ENCODE data around the gene IL12RB1.

Gene IL12RB1

GRCh38 chr19:18058208-18059009 lies 28.3 kb downstream of the IL12RB1 start:
- Histone ChIP-seq H3K27ac (ENCODE audit: low read depth, low read length) (peak overlapping the region; percentile 62), H3K9ac (ENCODE audit: low read length) (peak overlapping the region; percentile 48)

DNA sequence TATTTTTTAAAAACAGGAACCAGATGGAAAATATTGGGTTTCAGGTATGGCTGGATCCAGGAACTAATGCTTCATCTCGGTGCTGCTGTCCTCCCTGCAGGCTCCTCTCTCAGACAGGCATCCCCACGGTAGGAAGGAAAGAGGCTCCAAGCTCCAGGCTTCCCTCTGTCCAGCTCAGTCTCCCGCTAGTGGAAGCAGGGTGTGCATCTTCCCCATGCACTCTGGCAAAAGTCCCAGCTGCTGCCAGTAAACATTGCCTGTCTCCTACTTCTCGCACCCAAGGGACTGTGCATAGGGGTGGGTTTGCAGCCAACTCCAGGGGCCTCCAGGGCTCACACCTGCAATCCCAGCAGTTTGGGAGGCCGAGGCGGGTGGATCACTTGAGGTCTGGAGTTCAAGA lies 29.2 kb downstream of the IL12RB1 start:
- H3K27ac ChIP-seq (ENCODE audit: low read depth, low read length): no peak overlapping the region
- H3K79me2 ChIP-seq (ENCODE audit: insufficient read depth, low read length): no peaks in the 10 kb centered on the region
- no peak overlapping the region for H3K4me3 ChIP-seq (ENCODE audit: insufficient read depth, low read length, poor library complexity, severe bottlenecking)
- no peak overlapping the region for H3K9ac ChIP-seq (ENCODE audit: low read length)
- no peaks in the 10 kb centered on the region for H4K20me1 ChIP-seq (ENCODE audit: low read depth, low read length)
- H2AFZ ChIP-seq (ENCODE audit: low read depth, low read length, severe bottlenecking): no peak overlapping the region
- no peak overlapping the region for H3K4me2 ChIP-seq (ENCODE audit: low read depth, low read length, poor library complexity, severe bottlenecking)
- H3K9me3 ChIP-seq (ENCODE audit: insufficient read depth, low read length): no peaks in the 10 kb centered on the region
- H3F3A ChIP-seq (ENCODE audit: insufficient read depth): no peaks in the 10 kb centered on the region
- no peaks in the 10 kb centered on the region for H3K9me2 ChIP-seq (replicated peaks; ENCODE audit: insufficient read depth, low read length)
- H3K27me3 ChIP-seq (ENCODE audit: low read length): no peaks in the 10 kb centered on the region
- H3K36me3 ChIP-seq (ENCODE audit: low read length): no peaks in the 10 kb centered on the region
- TF ChIP-seq, protein P1, sequence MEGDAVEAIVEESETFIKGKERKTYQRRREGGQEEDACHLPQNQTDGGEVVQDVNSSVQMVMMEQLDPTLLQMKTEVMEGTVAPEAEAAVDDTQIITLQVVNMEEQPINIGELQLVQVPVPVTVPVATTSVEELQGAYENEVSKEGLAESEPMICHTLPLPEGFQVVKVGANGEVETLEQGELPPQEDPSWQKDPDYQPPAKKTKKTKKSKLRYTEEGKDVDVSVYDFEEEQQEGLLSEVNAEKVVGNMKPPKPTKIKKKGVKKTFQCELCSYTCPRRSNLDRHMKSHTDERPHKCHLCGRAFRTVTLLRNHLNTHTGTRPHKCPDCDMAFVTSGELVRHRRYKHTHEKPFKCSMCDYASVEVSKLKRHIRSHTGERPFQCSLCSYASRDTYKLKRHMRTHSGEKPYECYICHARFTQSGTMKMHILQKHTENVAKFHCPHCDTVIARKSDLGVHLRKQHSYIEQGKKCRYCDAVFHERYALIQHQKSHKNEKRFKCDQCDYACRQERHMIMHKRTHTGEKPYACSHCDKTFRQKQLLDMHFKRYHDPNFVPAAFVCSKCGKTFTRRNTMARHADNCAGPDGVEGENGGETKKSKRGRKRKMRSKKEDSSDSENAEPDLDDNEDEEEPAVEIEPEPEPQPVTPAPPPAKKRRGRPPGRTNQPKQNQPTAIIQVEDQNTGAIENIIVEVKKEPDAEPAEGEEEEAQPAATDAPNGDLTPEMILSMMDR (IDR thresholded peaks at IDR 0.05; ENCODE audit: insufficient read depth, low read length, poor library complexity, severe bottlenecking): no peak
- TF ChIP-seq EZH2phosphoT487 (conservative IDR thresholded peaks at IDR 0.05; ENCODE audit: low read length): no peak

More at GRCh38 chr19:18058208-18059009, 28.3 kb downstream of the IL12RB1 start:
- peak overlapping the region; percentile 48 for H3K4me2 ChIP-seq (ENCODE audit: low read depth, low read length, poor library complexity, severe bottlenecking)
- no peak overlapping the region for H3K4me3 ChIP-seq (ENCODE audit: insufficient read depth, low read length, poor library complexity, severe bottlenecking)
- no peak for TF ChIP-seq EZH2phosphoT487 (conservative IDR thresholded peaks at IDR 0.05; ENCODE audit: low read length)
- TF ChIP-seq, protein P1 (IDR thresholded peaks at IDR 0.05; ENCODE audit: insufficient read depth, low read length, poor library complexity, severe bottlenecking): peak; percentile 97
- no peaks in the 10 kb centered on the region for H3K27me3 ChIP-seq (ENCODE audit: low read length)
- no peaks in the 10 kb centered on the region for H3K36me3 ChIP-seq (ENCODE audit: low read length)
- no peaks in the 10 kb centered on the region for H4K20me1 ChIP-seq (ENCODE audit: low read depth, low read length)
- no peaks in the 10 kb centered on the region for H3F3A ChIP-seq (ENCODE audit: insufficient read depth)
- H3K9me2 ChIP-seq (replicated peaks; ENCODE audit: insufficient read depth, low read length): no peaks in the 10 kb centered on the region
- H3K9me3 ChIP-seq (ENCODE audit: insufficient read depth, low read length): no peaks in the 10 kb centered on the region
- no peaks in the 10 kb centered on the region for H3K79me2 ChIP-seq (ENCODE audit: insufficient read depth, low read length)
- peak overlapping the region; percentile 95 for H2AFZ ChIP-seq (ENCODE audit: low read depth, low read length, severe bottlenecking)

DNA sequence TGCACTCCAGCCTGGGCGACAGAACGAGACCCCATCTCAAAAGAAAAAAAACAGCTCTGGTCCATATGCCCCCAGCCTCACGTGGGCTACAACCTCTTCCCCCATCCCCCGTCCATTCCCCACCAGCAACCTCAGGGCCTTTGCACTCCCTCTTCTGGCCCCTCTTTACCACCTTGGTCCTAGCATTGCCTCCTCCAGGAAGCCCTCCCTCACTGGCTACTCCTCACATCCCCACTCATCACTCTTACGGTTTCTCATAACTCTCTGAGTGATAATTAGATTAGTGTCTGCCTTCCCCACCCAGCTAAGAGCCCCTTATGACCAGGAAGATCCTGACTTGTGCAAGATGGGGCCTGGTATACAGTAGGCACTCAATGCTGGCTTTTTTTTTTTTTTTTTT lies 30.8 kb downstream of the IL12RB1 start:
- Histone ChIP-seq H3K27ac (ENCODE audit: low read depth, low read length) (no peak overlapping the region), H3K79me2 (ENCODE audit: insufficient read depth, low read length) (no peaks in the 10 kb centered on the region), H4K20me1 (ENCODE audit: low read depth, low read length) (no peaks in the 10 kb centered on the region)

More for the DNA sequence above, 30.8 kb downstream of the IL12RB1 start:
- Histone ChIP-seq H3K4me3 (ENCODE audit: insufficient read depth, low read length, poor library complexity, severe bottlenecking) (no peak overlapping the region), H3K4me2 (ENCODE audit: low read depth, low read length, poor library complexity, severe bottlenecking) (no peak overlapping the region), H3K9ac (ENCODE audit: low read length) (no peak overlapping the region), H2AFZ (ENCODE audit: low read depth, low read length, severe bottlenecking) (no peak overlapping the region), H3K27me3 (ENCODE audit: low read length) (no peaks in the 10 kb centered on the region), H3F3A (ENCODE audit: insufficient read depth) (no peaks in the 10 kb centered on the region), H3K9me2 (replicated peaks; ENCODE audit: insufficient read depth, low read length) (no peaks in the 10 kb centered on the region), H3K36me3 (ENCODE audit: low read length) (no peaks in the 10 kb centered on the region), H3K9me3 (ENCODE audit: insufficient read depth, low read length) (no peaks in the 10 kb centered on the region)
- TF ChIP-seq, protein P1 (IDR thresholded peaks at IDR 0.05; ENCODE audit: insufficient read depth, low read length, poor library complexity, severe bottlenecking): no peak
- TF ChIP-seq EZH2phosphoT487 (conservative IDR thresholded peaks at IDR 0.05; ENCODE audit: low read length): no peak
